ENCODE data around the gene MT1X.
A peak's percentile ranks its signal among the peaks of the same experiment; 100 is the strongest.

Gene MT1X

DNA sequence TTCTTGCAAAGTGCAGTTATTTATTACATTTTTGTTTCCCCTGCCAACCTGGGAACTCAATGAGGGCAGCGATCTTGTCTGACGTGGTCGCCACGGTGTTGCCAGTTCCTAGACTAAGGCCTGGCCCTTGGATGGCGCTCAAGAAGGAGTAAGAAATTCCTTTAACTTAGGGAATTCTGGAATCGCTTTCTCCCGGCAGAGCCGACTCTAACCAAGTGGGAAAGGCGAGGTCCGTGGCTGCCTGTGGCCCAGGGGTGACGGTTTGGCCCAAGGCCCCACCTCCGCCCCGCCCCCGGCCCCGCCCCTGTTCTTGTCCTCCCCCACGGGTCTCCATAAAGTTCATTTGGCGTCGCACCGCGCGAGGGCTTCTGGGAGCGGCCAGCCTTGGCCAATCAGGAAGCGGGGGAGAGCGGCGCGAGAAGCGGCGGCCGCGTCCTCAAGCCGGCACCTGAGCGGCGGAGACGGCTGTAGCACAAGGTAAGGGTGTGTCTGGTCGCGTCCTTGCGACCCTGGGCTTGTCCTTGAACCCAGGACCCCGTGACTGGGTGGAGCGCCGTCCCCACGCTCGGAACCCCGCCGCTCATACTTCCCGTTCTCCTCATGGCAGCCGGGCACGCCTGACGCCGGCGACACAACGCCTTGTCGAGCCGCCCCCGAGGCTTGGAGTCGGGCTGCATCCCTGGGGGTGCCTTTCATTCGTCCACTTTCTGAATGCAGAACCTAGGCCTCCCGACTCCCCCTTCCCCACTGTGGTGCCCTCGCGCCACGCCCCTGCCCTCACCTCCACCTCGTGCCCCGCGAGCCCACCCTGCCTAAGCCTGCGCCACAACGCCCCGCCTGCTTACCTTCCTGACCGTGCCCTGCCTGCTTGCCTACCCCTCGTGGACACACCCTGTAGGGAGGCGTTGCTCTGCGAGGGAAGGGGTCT lies 47.7 kb downstream of the MT1X start, which contains the start of gene NUP93:
Gene NUP93, plus strand, starts transcription at position 395 of the 928 bp plus-strand sequence. CDS start 18,119 bp downstream, outside the sequence.
- no peak for TF ChIP-seq CTCF (IDR thresholded peaks at IDR 0.05; ENCODE audit: borderline replicate concordance, extremely low read depth, low read length, poor library complexity, severe bottlenecking)
- TF ChIP-seq EZH2 (IDR thresholded peaks at IDR 0.05; ENCODE audit: borderline replicate concordance, low read depth, low read length, severe bottlenecking): no peak
- ATAC-seq (ENCODE audit: insufficient read depth, low read depth) (peak; percentile 95), DNase-seq (peak; percentile 91)
- no peaks in the 10 kb centered on the region for H3K9me3 ChIP-seq (ENCODE audit: insufficient read depth, low read length, severe bottlenecking)
- H3K79me2 ChIP-seq (ENCODE audit: insufficient read depth, low read length): peaks cover 67% of the 10 kb centered on the region
- H3K4me3 ChIP-seq (ENCODE audit: low read depth in 1 of 2, low read length in 2 of 2): peak within 1 kb of the TSS; percentile 90 to 100
- peak within 1 kb of the TSS; percentile 94 for H2AFZ ChIP-seq (ENCODE audit: low read depth, low read length)
- H3K27me3 ChIP-seq (ENCODE audit: insufficient read depth, low read length, poor library complexity): no peaks in the 10 kb centered on the region
- peaks cover 10% of the 10 kb centered on the region; the same call in 1 of the 2 replicates for H3K36me3 ChIP-seq (ENCODE audit: insufficient read depth, low read length)
- H3K9ac ChIP-seq (ENCODE audit: low read depth, low read length): peak within 1 kb of the TSS; percentile 81
- peak within 1 kb of the TSS; percentile 98 for H3K27ac ChIP-seq (ENCODE audit: low read length)
- peaks cover 57% of the 10 kb centered on the region for H3K4me1 ChIP-seq (ENCODE audit: insufficient read depth, low read length)
- peaks cover 35% of the 10 kb centered on the region; the same call in 1 of the 2 replicates for H4K20me1 ChIP-seq (ENCODE audit: insufficient read depth, low read length)
- H3K4me2 ChIP-seq (ENCODE audit: insufficient read depth, low read length): peak within 1 kb of the TSS; percentile 99

- Histone ChIP-seq H3K4me1 (ENCODE audit: insufficient read depth, low read length) (peaks cover 50% of the 10 kb centered on the region), H3K36me3 (ENCODE audit: insufficient read depth, low read length) (peaks cover 13% of the 10 kb centered on the region; the same call in 1 of the 2 replicates), H3K79me2 (ENCODE audit: insufficient read depth, low read length) (peaks cover 91% of the 10 kb centered on the region), H2AFZ (ENCODE audit: low read depth, low read length) (no peak overlapping the region), H3K27ac (ENCODE audit: low read length) (no peak overlapping the region), H3K9me3 (ENCODE audit: insufficient read depth, low read length, severe bottlenecking) (no peaks in the 10 kb centered on the region), H3K4me3 (ENCODE audit: low read depth in 1 of 2, low read length in 2 of 2) (peak overlapping the region in 1 of 2 experiments; percentile 100; a peak in 1 of 4 replicates), H4K20me1 (ENCODE audit: insufficient read depth, low read length) (peaks cover 53% of the 10 kb centered on the region; the same call in 1 of the 2 replicates), H3K27me3 (ENCODE audit: insufficient read depth, low read length, poor library complexity) (no peaks in the 10 kb centered on the region), H3K4me2 (ENCODE audit: insufficient read depth, low read length) (peak overlapping the region; percentile 99; the same call in 1 of the 2 replicates), H3K9ac (ENCODE audit: low read depth, low read length) (peak overlapping the region; percentile 17; the same call in 1 of the 2 replicates)
- no peak for DNase-seq
- ATAC-seq (ENCODE audit: insufficient read depth, low read depth): no peak
- TF ChIP-seq CTCF (IDR thresholded peaks at IDR 0.05; ENCODE audit: borderline replicate concordance, extremely low read depth, low read length, poor library complexity, severe bottlenecking) (no peak), EZH2 (IDR thresholded peaks at IDR 0.05; ENCODE audit: borderline replicate concordance, low read depth, low read length, severe bottlenecking) (no peak)
Observed at GRCh38 chr16:56732366-56732765, 50.1 kb downstream of the MT1X start.

DNA sequence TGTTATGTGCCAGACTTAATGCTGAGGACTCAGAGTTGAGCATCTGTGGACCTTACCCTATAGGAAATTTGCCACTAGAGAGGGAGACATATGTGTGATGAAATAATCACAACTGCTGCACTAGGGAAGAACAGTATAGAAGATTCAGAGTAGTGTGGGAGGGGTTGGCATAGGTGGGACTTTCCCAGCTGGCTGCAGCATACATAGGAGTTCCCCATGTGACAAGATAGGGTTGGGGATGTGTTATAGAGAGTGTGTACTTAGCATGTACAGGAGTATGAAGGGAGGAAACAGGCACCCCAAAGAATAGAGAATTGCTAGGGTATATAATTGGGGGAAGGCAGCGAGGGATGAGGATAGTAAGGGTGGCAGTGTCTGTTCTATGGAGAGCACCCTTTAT lies 50.6 kb downstream of the MT1X start:
- Histone ChIP-seq H3K4me2 (ENCODE audit: insufficient read depth, low read length) (peak overlapping the region; percentile 99; the same call in 1 of the 2 replicates), H2AFZ (ENCODE audit: low read depth, low read length) (no peak overlapping the region), H3K4me1 (ENCODE audit: insufficient read depth, low read length) (peaks cover 45% of the 10 kb centered on the region), H4K20me1 (ENCODE audit: insufficient read depth, low read length) (peaks cover 57% of the 10 kb centered on the region; the same call in 1 of the 2 replicates), H3K4me3 (ENCODE audit: low read depth in 1 of 2, low read length in 2 of 2) (no peak overlapping the region), H3K9ac (ENCODE audit: low read depth, low read length) (no peak overlapping the region), H3K9me3 (ENCODE audit: insufficient read depth, low read length, severe bottlenecking) (peaks cover 2% of the 10 kb centered on the region), H3K79me2 (ENCODE audit: insufficient read depth, low read length) (peaks cover 95% of the 10 kb centered on the region), H3K27me3 (ENCODE audit: insufficient read depth, low read length, poor library complexity) (no peaks in the 10 kb centered on the region), H3K27ac (ENCODE audit: low read length) (no peak overlapping the region), H3K36me3 (ENCODE audit: insufficient read depth, low read length) (peaks cover 16% of the 10 kb centered on the region; the same call in 1 of the 2 replicates)
- DNase-seq (no peak), ATAC-seq (ENCODE audit: insufficient read depth, low read depth) (no peak)
- TF ChIP-seq CTCF (IDR thresholded peaks at IDR 0.05; ENCODE audit: borderline replicate concordance, extremely low read depth, low read length, poor library complexity, severe bottlenecking): no peak
- TF ChIP-seq EZH2 (IDR thresholded peaks at IDR 0.05; ENCODE audit: borderline replicate concordance, low read depth, low read length, severe bottlenecking): no peak
